DND-41 (cell line): Measurements from ENCODE around the gene SLC66A2.

Source experiments
- CTCF ChIP-seq: IDR thresholded peaks from 2 replicates; pipeline ENCODE4 v1.5.1; 2012; ENCODE audit warnings: borderline replicate concordance, low read length, moderate library complexity, mild to moderate bottlenecking; ENCODE audit not compliant: poor library complexity, severe bottlenecking; ENCODE audit errors: extremely low read depth
- EZH2 ChIP-seq: IDR thresholded peaks from 3 replicates; pipeline ENCODE4 v1.6.1; 2012; ENCODE audit warnings: borderline replicate concordance, low read depth, mild to moderate bottlenecking, moderate library complexity, low read length, inconsistent platforms; ENCODE audit not compliant: severe bottlenecking

DNA sequence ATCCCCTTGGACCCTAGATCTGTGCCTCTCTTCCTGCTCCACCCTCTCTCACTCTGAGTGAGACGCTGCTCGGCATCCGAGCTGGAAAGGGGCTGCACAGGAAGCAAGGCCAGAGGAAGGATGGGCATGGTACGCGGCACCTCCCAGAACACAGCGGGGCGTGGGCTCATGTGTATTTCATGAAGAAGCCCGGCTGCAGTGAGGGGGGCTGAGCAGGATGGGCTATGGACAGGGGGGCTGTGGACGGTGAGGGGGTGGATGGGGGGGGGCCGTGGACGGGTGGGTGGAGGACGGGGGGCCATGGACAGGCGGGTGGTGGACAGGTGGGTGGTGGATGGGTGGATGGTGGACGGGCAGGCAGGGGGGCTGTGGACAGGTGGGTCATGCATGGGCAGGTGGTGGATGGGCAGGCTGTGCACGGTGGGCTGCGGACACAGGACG is 28.5 kb downstream of the SLC66A2 start:
- TF ChIP-seq CTCF (no peak), EZH2 (no peak)
